HG03060 (cell line): ENCODE results near the gene SH2B2.

Experiments used
- ATAC-seq: cut with Tn5 transposase; IDR thresholded peaks from one replicate; pipeline ENCODE4 v1.9.1; 2021; ENCODE audit warnings: low read depth, moderate number of reproducible peaks; ENCODE audit not compliant: unreplicated experiment

The SH2B2 gene

GRCh38 chr7:102264367-102264891 is 22.2 kb upstream of the SH2B2 start:
- no peak for ATAC-seq

GRCh38 chr7:102266541-102266940 is 20.1 kb upstream of the SH2B2 start:
- ATAC-seq: no peak

GRCh38 chr7:102268635-102269034 is 18.0 kb upstream of the SH2B2 start:
- ATAC-seq: no peak

- ATAC-seq: no peak
Observed at GRCh38 chr7:102270178-102270887, 16.3 kb upstream of the SH2B2 start.

GRCh38 chr7:102271158-102271798 is 15.4 kb upstream of the SH2B2 start:
- no peak for ATAC-seq

GRCh38 chr7:102272075-102272916 is 14.4 kb upstream of the SH2B2 start:
- ATAC-seq: no peak

GRCh38 chr7:102272917-102273748 is 13.5 kb upstream of the SH2B2 start:
- no peak for ATAC-seq

- no peak for ATAC-seq
Observed at GRCh38 chr7:102273749-102274712, 12.6 kb upstream of the SH2B2 start.

- no peak for ATAC-seq
Observed at GRCh38 chr7:102275123-102275703, 11.5 kb upstream of the SH2B2 start.

- ATAC-seq: no peak
Observed at GRCh38 chr7:102277901-102278300, 8.8 kb upstream of the SH2B2 start.

- no peak for ATAC-seq
Observed at GRCh38 chr7:102279537-102280400, 6.9 kb upstream of the SH2B2 start.

- ATAC-seq: no peak
Observed at GRCh38 chr7:102280521-102280920, 6.1 kb upstream of the SH2B2 start.

GRCh38 chr7:102281785-102282184 is 4.9 kb upstream of the SH2B2 start:
- no peak for ATAC-seq

- ATAC-seq: no peak
Observed at GRCh38 chr7:102282465-102283362, 4.0 kb upstream of the SH2B2 start.

- ATAC-seq: no peak
Observed at GRCh38 chr7:102283477-102284189, 3.0 kb upstream of the SH2B2 start.

- ATAC-seq: no peak
Observed at GRCh38 chr7:102284399-102284798, 2.3 kb upstream of the SH2B2 start.
